Endothelial cell of umbilical vein (primary cell): ENCODE measurements around the gene SETD1A. TPM values are rescaled to one million over a fixed set of nuclear protein-coding genes. Genes with fewer than 3 reads are reported as not detected.

Experiments used
- BruUV-seq: library from RNA; stranded (reverse); fragments of 400-500 nt; replicated peaks from 2 replicates; lab custom pipeline; 2021; lab: Mats Ljungman, UMichigan
- CTCF ChIA-PET: fragments of 300-600, 350-600 bp; sonication (Branson Sonifier 250); formaldehyde crosslinking; loops from one replicate; lab custom pipeline; 2021; ENCODE audit warnings: antibody characterized with exemption, inconsistent platforms; lab: Charles Lee
- POLR2A ChIA-PET: fragments of 300-600, 350-600 bp; sonication (Branson Sonifier 250); formaldehyde crosslinking; loops from one replicate; lab custom pipeline; 2021; ENCODE audit warnings: antibody characterized with exemption, inconsistent platforms; lab: Charles Lee
- DNase-seq: peaks from one replicate; pipeline ENCODE4 v3.0.0-alpha.2; 2011; ENCODE audit warnings: low read depth, low spot score
- FAIRE-seq: peaks from 2 replicates; lab custom pipeline; 2011; peaks lifted over from hg19 to GRCh38; lab: Jason Lieb, UNC
- H2AFZ ChIP-seq: 2 replicates; pipeline ENCODE4 v1.6.0; 2012; ENCODE audit warnings: low read depth, low read length, control low read depth, inconsistent platforms
- H3K27ac ChIP-seq: 2 replicates; pipeline ENCODE4 v1.5.1; 2011; ENCODE audit warnings: low read depth, mild to moderate bottlenecking, control low read depth, low read length, moderate library complexity; ENCODE audit not compliant: insufficient read depth
- H3K27me3 ChIP-seq, 2 experiments: 2 replicates each; pipeline versions ENCODE4 v1.6.0 to v1.6.1; 2011; ENCODE audit warnings: low read length in 2 of 2, mixed read lengths in 1 of 2; ENCODE audit not compliant: control insufficient read depth in 2 of 2, insufficient read depth in 2 of 2
- H3K36me3 ChIP-seq, 2 experiments: 2 replicates in 1 of 2; 3 replicates in 1 of 2; pipeline ENCODE4 v1.5.1; 2011; ENCODE audit warnings: low read length in 2 of 2, mild to moderate bottlenecking in 1 of 2, moderate library complexity in 1 of 2; ENCODE audit not compliant: control insufficient read depth in 2 of 2, insufficient read depth in 2 of 2; ENCODE audit errors: extremely low read depth in 1 of 2
- H3K4me1 ChIP-seq: 3 replicates; pipeline ENCODE4 v1.5.1; 2011; ENCODE audit warnings: mild to moderate bottlenecking, low read length; ENCODE audit not compliant: control insufficient read depth, insufficient read depth; ENCODE audit errors: extremely low read depth
- H3K4me2 ChIP-seq: 2 replicates; pipeline ENCODE4 v1.6.1; 2011; ENCODE audit warnings: low read length, control low read depth, mixed read lengths; ENCODE audit not compliant: insufficient read depth
- H3K4me3 ChIP-seq, 3 experiments: fragments of 200-600 bp in 1 of 3; sonication (generic), shearing (Covaris generic) in 1 of 3; replicated peaks in 1 of 3; 2 replicates each; pipeline ENCODE4 v1.5.1; 2011 to 2016; ENCODE audit warnings: control low read depth in 3 of 3, low read length in 3 of 3, mild to moderate bottlenecking in 2 of 3, inconsistent platforms in 1 of 3, low read depth in 1 of 3, moderate library complexity in 1 of 3; ENCODE audit not compliant: insufficient read depth in 1 of 3
- H3K79me2 ChIP-seq: 2 replicates; pipeline ENCODE4 v1.6.0; 2012; ENCODE audit warnings: low read length, inconsistent platforms; ENCODE audit not compliant: control insufficient read depth, insufficient read depth
- H3K9ac ChIP-seq: replicated peaks from 2 replicates; pipeline ENCODE3; 2011; ENCODE audit warnings: low read length, control low read depth; ENCODE audit not compliant: insufficient read depth; ENCODE audit errors: extremely low read depth
- H3K9me1 ChIP-seq: replicated peaks from 3 replicates; pipeline ENCODE4 v1.6.0; 2011; ENCODE audit warnings: mild to moderate bottlenecking, low read length; ENCODE audit not compliant: control insufficient read depth, insufficient read depth; ENCODE audit errors: extremely low read depth
- H3K9me3 ChIP-seq: replicated peaks from 2 replicates; pipeline ENCODE4 v1.5.1; 2012; ENCODE audit warnings: low read length, inconsistent platforms; ENCODE audit not compliant: control insufficient read depth, insufficient read depth
- H4K20me1 ChIP-seq: replicated peaks from 2 replicates; pipeline ENCODE3; 2011; ENCODE audit warnings: mild to moderate bottlenecking, low read length; ENCODE audit not compliant: control insufficient read depth, insufficient read depth; ENCODE audit errors: extremely low read depth
- EZH2 ChIP-seq: IDR thresholded peaks from 2 replicates; pipeline ENCODE4 v1.6.1; 2012; ENCODE audit warnings: borderline replicate concordance, low read depth, mild to moderate bottlenecking, moderate library complexity, low read length, inconsistent platforms; ENCODE audit not compliant: severe bottlenecking
- FOS ChIP-seq: IDR thresholded peaks from 2 replicates; pipeline ENCODE4 v1.6.1; 2011; ENCODE audit warnings: mild to moderate bottlenecking, low read length, moderate library complexity, borderline replicate concordance; ENCODE audit not compliant: insufficient read depth
- GATA2 ChIP-seq: IDR thresholded peaks from 2 replicates; pipeline ENCODE4 v1.7.0; 2011; ENCODE audit warnings: low read depth, mild to moderate bottlenecking, moderate library complexity, mixed read lengths, low read length; ENCODE audit not compliant: insufficient read length, insufficient read depth
- JUN ChIP-seq: IDR thresholded peaks from 2 replicates; pipeline ENCODE4 v1.6.1; 2011; ENCODE audit warnings: borderline replicate concordance, low read depth; ENCODE audit not compliant: insufficient read length, insufficient read depth
- MAX ChIP-seq: IDR thresholded peaks from 2 replicates; pipeline ENCODE4 v1.6.1; 2011; ENCODE audit not compliant: insufficient read depth, insufficient read length
- MYC ChIP-seq: IDR thresholded peaks from one replicate; pipeline ENCODE4 v1.6.1; 2011; ENCODE audit warnings: mild to moderate bottlenecking, low read depth, low read length
- POLR2A ChIP-seq: IDR thresholded peaks from 2 replicates; pipeline ENCODE4 v1.6.1; 2012; ENCODE audit warnings: low read depth, mild to moderate bottlenecking, control low read depth, low read length
- POLR2AphosphoS5 ChIP-seq: IDR thresholded peaks from 2 replicates; pipeline ENCODE4 v1.6.1; 2012; ENCODE audit warnings: low read depth, mild to moderate bottlenecking, control low read depth, low read length, moderate library complexity; ENCODE audit not compliant: insufficient read depth
- dilution Hi-C: fragments of 300-500 bp; cut with MboI; formaldehyde crosslinking; loops from one replicate; pipeline ENCODE4 v1.15.0; 2019; ENCODE audit warnings: low sequenced_read_pairs; ENCODE audit not compliant: extremely low pct_ligation_motif_present
- intact Hi-C: fragments of 100-400 bp; cut with micrococcal nuclease; formaldehyde crosslinking; loops from one replicate; pipeline ENCODE4 v1.10.0; 2022
- polyA plus RNA-seq, 4 experiments: library from polyadenylated mRNA; depleted of rRNA in 3 of 4; stranded (reverse) in 3 of 4; unstranded in 1 of 4; fragments of >200 nt; gene quantifications; 2 replicates each; pipeline versions ENCODE4 v1.2.1 to v1.2.3, GENCODE V29; 2011 to 2012; ENCODE audit warnings: missing spikeins in 1 of 4
- total RNA-seq: library from RNA; stranded (reverse); gene quantifications from 2 replicates; pipeline ENCODE4 v1.2.3, GENCODE V29; 2021
- TF ChIP-seq, protein P1 (sequence below), 2 donors: IDR thresholded peaks; 1 replicate in 1 of 2; 2 replicates in 1 of 2; pipeline ENCODE4 v1.5.1; 2011; ENCODE audit warnings: low read length in 2 of 2, mild to moderate bottlenecking in 2 of 2, moderate library complexity in 2 of 2, control low read depth in 1 of 2, inconsistent platforms in 1 of 2, low read depth in 1 of 2; ENCODE audit not compliant: insufficient read depth in 1 of 2; ENCODE audit errors: extremely low read depth in 1 of 2

Gene SETD1A
- total and polyA plus RNA-seq, 2 donors (not counting 3 experiments of a cell fraction or from before 2014, with no cell fraction given) = 3.5 to 21.3 TPM

GRCh38 chr16:30918614-30919013, 38.9 kb upstream of the SETD1A start:
- Histone ChIP-seq H3K36me3 (no peaks in the 10 kb centered on the region), H3K4me1 (no peaks in the 10 kb centered on the region), H3K4me2 (no peak overlapping the region), H4K20me1 (no peaks in the 10 kb centered on the region), H3K27me3 (no peaks in the 10 kb centered on the region), H3K9ac (no peak overlapping the region), H3K79me2 (no peaks in the 10 kb centered on the region), H2AFZ (no peak overlapping the region), H3K9me3 (no peaks in the 10 kb centered on the region), H3K4me3 (no peak overlapping the region), H3K27ac (no peak overlapping the region), H3K9me1 (no peaks in the 10 kb centered on the region)
- CTCF ChIA-PET = interaction anchor here (1.4 to 1.9 kb wide), 2 partner anchors 74 to 104 kb away, joined by 5 to 20 read pairs; no protein-coding TSS in a partner anchor
- POLR2A ChIA-PET = no interaction called here
- BruUV-seq = no TSS peak
- no peak for FAIRE-seq
- TF ChIP-seq MAX = no peak
- TF ChIP-seq, protein P1, sequence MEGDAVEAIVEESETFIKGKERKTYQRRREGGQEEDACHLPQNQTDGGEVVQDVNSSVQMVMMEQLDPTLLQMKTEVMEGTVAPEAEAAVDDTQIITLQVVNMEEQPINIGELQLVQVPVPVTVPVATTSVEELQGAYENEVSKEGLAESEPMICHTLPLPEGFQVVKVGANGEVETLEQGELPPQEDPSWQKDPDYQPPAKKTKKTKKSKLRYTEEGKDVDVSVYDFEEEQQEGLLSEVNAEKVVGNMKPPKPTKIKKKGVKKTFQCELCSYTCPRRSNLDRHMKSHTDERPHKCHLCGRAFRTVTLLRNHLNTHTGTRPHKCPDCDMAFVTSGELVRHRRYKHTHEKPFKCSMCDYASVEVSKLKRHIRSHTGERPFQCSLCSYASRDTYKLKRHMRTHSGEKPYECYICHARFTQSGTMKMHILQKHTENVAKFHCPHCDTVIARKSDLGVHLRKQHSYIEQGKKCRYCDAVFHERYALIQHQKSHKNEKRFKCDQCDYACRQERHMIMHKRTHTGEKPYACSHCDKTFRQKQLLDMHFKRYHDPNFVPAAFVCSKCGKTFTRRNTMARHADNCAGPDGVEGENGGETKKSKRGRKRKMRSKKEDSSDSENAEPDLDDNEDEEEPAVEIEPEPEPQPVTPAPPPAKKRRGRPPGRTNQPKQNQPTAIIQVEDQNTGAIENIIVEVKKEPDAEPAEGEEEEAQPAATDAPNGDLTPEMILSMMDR (IDR thresholded peaks at IDR 0.05; ENCODE audit: extremely low read depth in 1 of 2, insufficient read depth in 1 of 2, low read depth in 1 of 2, low read length in 2 of 2) = no peak
- dilution Hi-C loops = no loop called here
- intact Hi-C loops = no loop called here
- no peak for DNase-seq

DNA sequence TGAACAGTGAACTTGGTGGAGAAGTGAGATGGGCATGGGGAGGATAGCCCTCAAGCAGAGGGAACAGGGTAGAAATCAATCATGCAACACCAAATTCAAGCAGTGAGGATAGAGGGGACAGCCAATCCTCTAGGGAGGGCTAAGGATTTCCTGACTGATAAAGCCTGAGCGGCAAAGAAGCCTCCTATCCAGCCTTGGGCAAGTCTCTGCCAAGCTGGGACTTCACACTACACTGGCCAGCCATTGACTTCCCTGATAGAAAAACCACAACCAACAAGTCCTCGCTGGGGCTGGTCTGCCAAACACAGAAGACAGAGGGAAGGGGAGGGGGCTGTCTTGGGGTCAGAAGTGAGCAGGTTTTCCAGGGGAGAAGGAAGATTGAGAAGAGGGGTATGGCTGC, 36.7 kb upstream of the SETD1A start:
- Histone ChIP-seq H3K4me2 (no peak overlapping the region), H4K20me1 (no peaks in the 10 kb centered on the region), H3K27me3 (no peaks in the 10 kb centered on the region), H3K79me2 (no peaks in the 10 kb centered on the region), H3K27ac (no peak overlapping the region), H3K9ac (no peak overlapping the region), H3K9me1 (no peaks in the 10 kb centered on the region), H2AFZ (no peak overlapping the region), H3K4me1 (peaks cover 2% of the 10 kb centered on the region), H3K4me3 (no peak overlapping the region), H3K9me3 (no peaks in the 10 kb centered on the region), H3K36me3 (no peaks in the 10 kb centered on the region)
- dilution Hi-C loops (no loop called here), intact Hi-C loops (loop anchor here (1.0 to 5.0 kb wide), 3 partner anchors 77 to 159 kb away; partner anchors contain the start of genes CFAP119 and RNF40)
- no TSS peak for BruUV-seq
- TF ChIP-seq FOS (no peak), JUN (no peak), MYC (no peak), POLR2AphosphoS5 (no peak), MAX (no peak), POLR2A (no peak), GATA2 (no peak), EZH2 (no peak)
- TF ChIP-seq, protein P1 (IDR thresholded peaks at IDR 0.05; ENCODE audit: extremely low read depth in 1 of 2, insufficient read depth in 1 of 2, low read depth in 1 of 2, low read length in 2 of 2) = no peak
- ChIA-PET CTCF (interaction anchor here (1.4 to 2.7 kb wide), 3 partner anchors 9 to 76 kb away, joined by 4 to 24 read pairs (median 9); no protein-coding TSS in a partner anchor), POLR2A (no interaction called here)
- FAIRE-seq (no peak), DNase-seq (no peak)
